Neutrophil (primary cell): ENCODE data around the gene ACOX1.

ENCODE experiments used
- H3K27ac ChIP-seq: fragments of 200-600 bp; sonication (generic); 2 replicates; pipeline ENCODE4 v1.5.1; 2016; ENCODE audit warnings: mild to moderate bottlenecking, moderate library complexity
- H3K27me3 ChIP-seq: fragments of 200-600 bp; sonication (generic); 2 replicates; pipeline ENCODE4 v1.6.0; 2016; ENCODE audit warnings: mild to moderate bottlenecking
- H3K36me3 ChIP-seq: fragments of 200-600 bp; sonication (generic); 2 replicates; pipeline ENCODE4 v1.5.1; 2017
- H3K4me1 ChIP-seq, 2 experiments: fragments of 200-600 bp in 1 of 2; sonication (generic) in 1 of 2; 1 replicate in 1 of 2; 2 replicates in 1 of 2; pipeline versions ENCODE4 v1.5.1 to v1.6.1; 2013 to 2016; ENCODE audit warnings: low read depth in 1 of 2, low read length in 1 of 2, mild to moderate bottlenecking in 1 of 2, moderate library complexity in 1 of 2; ENCODE audit not compliant: control insufficient read depth in 1 of 2, insufficient read depth in 1 of 2
- H3K4me3 ChIP-seq, 2 experiments: fragments of 200-600 bp in 1 of 2; sonication (generic) in 1 of 2; 1 replicate in 1 of 2; 2 replicates in 1 of 2; pipeline ENCODE4 v1.5.1; 2013 to 2016; ENCODE audit warnings: low read depth in 1 of 2, low read length in 1 of 2, mild to moderate bottlenecking in 1 of 2, moderate library complexity in 1 of 2
- H3K9me3 ChIP-seq: fragments of 200-600 bp; sonication (generic); 2 replicates; pipeline ENCODE4 v1.5.1; 2016
- TF ChIP-seq, protein P1 (sequence below): fragments of 200-600 bp; sonication (generic); IDR thresholded peaks from 2 replicates; pipeline ENCODE4 v1.5.1; 2016; ENCODE audit warnings: antibody characterized with exemption

ACOX1 gene

GRCh38 chr17:75945211-75945610 is 33.8 kb downstream of the ACOX1 start:
- TF ChIP-seq, protein P1, sequence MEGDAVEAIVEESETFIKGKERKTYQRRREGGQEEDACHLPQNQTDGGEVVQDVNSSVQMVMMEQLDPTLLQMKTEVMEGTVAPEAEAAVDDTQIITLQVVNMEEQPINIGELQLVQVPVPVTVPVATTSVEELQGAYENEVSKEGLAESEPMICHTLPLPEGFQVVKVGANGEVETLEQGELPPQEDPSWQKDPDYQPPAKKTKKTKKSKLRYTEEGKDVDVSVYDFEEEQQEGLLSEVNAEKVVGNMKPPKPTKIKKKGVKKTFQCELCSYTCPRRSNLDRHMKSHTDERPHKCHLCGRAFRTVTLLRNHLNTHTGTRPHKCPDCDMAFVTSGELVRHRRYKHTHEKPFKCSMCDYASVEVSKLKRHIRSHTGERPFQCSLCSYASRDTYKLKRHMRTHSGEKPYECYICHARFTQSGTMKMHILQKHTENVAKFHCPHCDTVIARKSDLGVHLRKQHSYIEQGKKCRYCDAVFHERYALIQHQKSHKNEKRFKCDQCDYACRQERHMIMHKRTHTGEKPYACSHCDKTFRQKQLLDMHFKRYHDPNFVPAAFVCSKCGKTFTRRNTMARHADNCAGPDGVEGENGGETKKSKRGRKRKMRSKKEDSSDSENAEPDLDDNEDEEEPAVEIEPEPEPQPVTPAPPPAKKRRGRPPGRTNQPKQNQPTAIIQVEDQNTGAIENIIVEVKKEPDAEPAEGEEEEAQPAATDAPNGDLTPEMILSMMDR: no peak
- H3K36me3 ChIP-seq: peaks cover 93% of the 10 kb centered on the region
- H3K4me1 ChIP-seq: peaks cover 10 to 13% of the 10 kb centered on the region in 2 experiments
- H3K4me3 ChIP-seq: no peak overlapping the region
- no peaks in the 10 kb centered on the region for H3K27me3 ChIP-seq
- H3K9me3 ChIP-seq: no peaks in the 10 kb centered on the region
- H3K27ac ChIP-seq: no peak overlapping the region

GRCh38 chr17:75943491-75943890 is 35.5 kb downstream of the ACOX1 start:
- H3K9me3 ChIP-seq: no peaks in the 10 kb centered on the region
- peaks cover 10 to 13% of the 10 kb centered on the region in 2 experiments for H3K4me1 ChIP-seq
- no peaks in the 10 kb centered on the region for H3K27me3 ChIP-seq
- TF ChIP-seq, protein P1: no peak
- no peak overlapping the region for H3K4me3 ChIP-seq
- peak overlapping the region; percentile 29 for H3K27ac ChIP-seq
- H3K36me3 ChIP-seq: peaks cover 76% of the 10 kb centered on the region

DNA sequence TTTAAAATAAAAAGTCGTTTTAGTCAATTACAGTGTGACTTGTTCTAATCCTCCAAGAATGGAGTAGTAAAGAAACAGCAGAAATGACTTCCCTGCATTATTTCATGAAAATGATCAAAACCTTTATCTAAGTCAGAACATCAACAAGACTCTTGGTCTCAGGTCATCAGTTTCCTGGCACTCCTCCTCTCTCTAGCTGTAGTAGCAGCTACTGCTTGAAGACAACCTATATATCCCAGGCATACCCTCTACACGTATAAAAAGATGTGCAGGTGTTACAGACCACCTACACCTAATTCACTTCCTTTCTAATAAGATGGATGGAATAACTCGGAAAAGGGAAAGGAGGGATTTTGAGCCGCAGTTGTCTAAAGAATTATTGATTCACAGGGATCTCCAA is 36.5 kb downstream of the ACOX1 start:
- no peak overlapping the region for H3K27ac ChIP-seq
- H3K4me3 ChIP-seq: no peak overlapping the region
- TF ChIP-seq, protein P1: no peak
- peaks cover 10 to 13% of the 10 kb centered on the region in 2 experiments for H3K4me1 ChIP-seq
- no peaks in the 10 kb centered on the region for H3K27me3 ChIP-seq
- no peaks in the 10 kb centered on the region for H3K9me3 ChIP-seq
- peaks cover 66% of the 10 kb centered on the region for H3K36me3 ChIP-seq

DNA sequence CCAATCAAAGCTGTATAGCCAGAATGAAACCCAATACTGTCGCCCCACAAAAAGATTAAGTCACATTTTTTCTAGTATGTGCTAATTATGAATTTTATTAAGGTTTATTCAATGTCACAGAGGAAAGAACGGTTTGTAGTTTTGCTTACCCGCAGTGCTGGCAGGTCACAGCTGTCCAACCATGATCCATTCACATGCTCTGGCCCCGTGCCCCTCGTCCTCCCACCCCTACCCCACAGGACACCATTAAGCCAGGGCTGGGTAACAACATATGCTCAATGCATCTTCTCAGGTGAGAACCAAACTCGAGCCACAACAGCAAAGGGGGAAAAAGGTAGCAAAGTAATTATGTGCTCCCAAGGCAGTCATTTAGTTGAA is 37.5 kb downstream of the ACOX1 start:
- H3K4me3 ChIP-seq: peak overlapping the region; percentile 63 to 80
- no peaks in the 10 kb centered on the region for H3K9me3 ChIP-seq
- H3K27ac ChIP-seq: peak overlapping the region; percentile 62
- H3K36me3 ChIP-seq: peaks cover 56% of the 10 kb centered on the region
- TF ChIP-seq, protein P1: no peak
- no peaks in the 10 kb centered on the region for H3K27me3 ChIP-seq
- H3K4me1 ChIP-seq: peaks cover 10 to 13% of the 10 kb centered on the region in 2 experiments

DNA sequence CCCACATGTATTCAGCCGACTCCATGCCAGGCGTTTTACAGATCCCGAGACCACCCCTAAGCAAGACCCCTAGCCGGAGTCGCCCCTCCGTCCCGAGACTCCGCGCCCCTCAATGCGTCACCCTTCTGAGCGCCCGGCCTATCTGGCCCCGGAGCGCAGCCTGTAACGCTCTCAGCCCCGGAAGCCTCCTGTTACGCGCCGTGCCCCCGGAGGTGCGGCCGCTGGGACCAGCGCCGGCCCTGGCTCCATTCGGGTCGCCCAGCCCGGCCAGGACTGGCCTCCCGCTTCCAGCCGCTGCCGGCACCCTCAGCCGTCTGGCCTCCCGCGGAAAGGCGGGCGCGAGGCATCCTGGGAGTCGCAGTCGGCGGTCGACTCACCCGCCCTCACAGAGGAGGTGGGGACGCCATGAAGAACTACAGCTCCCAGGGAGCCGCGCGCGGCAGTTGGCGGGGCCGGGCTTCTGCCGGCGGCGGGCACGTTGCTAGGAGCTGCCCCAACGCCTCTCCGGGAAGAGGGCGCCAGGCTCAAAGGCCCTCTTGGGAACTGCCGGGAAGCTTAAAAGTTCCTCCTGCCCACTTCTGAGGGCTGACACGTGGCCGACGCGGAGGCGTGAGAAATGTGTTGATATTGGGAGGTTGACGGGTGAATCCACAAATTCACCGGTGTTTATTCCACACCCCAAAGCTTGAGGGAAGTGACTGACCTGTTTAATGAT is 38.1 kb downstream of the ACOX1 start, which contains the start of gene FBF1:
Gene FBF1, minus strand, starts transcription at position 316 of the 715 bp plus-strand sequence. CDS start 2,893 bp downstream, outside the sequence.
- peaks cover 10 to 13% of the 10 kb centered on the region in 2 experiments for H3K4me1 ChIP-seq
- peak within 1 kb of the TSS; percentile 62 for H3K27ac ChIP-seq
- TF ChIP-seq, protein P1: peak; percentile 35
- no peaks in the 10 kb centered on the region for H3K27me3 ChIP-seq
- H3K36me3 ChIP-seq: peaks cover 50% of the 10 kb centered on the region
- H3K9me3 ChIP-seq: no peaks in the 10 kb centered on the region
- H3K4me3 ChIP-seq: peak within 1 kb of the TSS; percentile 63 to 80
